GM21786 (cell line): ENCODE results near the gene NACAD.

Source experiments
- ATAC-seq: cut with Tn5 transposase; IDR thresholded peaks from one replicate; pipeline ENCODE4 v1.9.1; 2021; ENCODE audit not compliant: unreplicated experiment

The NACAD gene

GRCh38 chr7:45088821-45089340 lies at the start of gene NACAD:
Gene NACAD, minus strand, starts transcription at chr7:45088969. Its CDS starts 75 bp downstream, at chr7:45088894.
- no peak for ATAC-seq

GRCh38 chr7:45136106-45137060 lies 47.6 kb upstream of the NACAD start:
- peak; percentile 45 for ATAC-seq

GRCh38 chr7:45133877-45134276 lies 45.1 kb upstream of the NACAD start:
- ATAC-seq: no peak

GRCh38 chr7:45133352-45133751 lies 44.6 kb upstream of the NACAD start:
- no peak for ATAC-seq

GRCh38 chr7:45132708-45133320 lies 44.0 kb upstream of the NACAD start:
- ATAC-seq: no peak

GRCh38 chr7:45131891-45132290 lies 43.1 kb upstream of the NACAD start:
- no peak for ATAC-seq

GRCh38 chr7:45130910-45131309 lies 42.1 kb upstream of the NACAD start:
- no peak for ATAC-seq

GRCh38 chr7:45129906-45130305 lies 41.1 kb upstream of the NACAD start:
- no peak for ATAC-seq

- ATAC-seq: no peak
These were observed 40.5 kb upstream of the NACAD start for GRCh38 chr7:45129181-45129800.

- ATAC-seq: no peak
These were observed 38.2 kb upstream of the NACAD start for GRCh38 chr7:45126920-45127319.

- no peak for ATAC-seq
These were observed 37.4 kb upstream of the NACAD start for GRCh38 chr7:45126201-45126600.

- ATAC-seq: no peak
These were observed 36.6 kb upstream of the NACAD start for GRCh38 chr7:45125193-45125904.

GRCh38 chr7:45123913-45124710 lies 35.3 kb upstream of the NACAD start:
- ATAC-seq: no peak

GRCh38 chr7:45122975-45123860 lies 34.4 kb upstream of the NACAD start:
- ATAC-seq: no peak

- ATAC-seq: no peak
These were observed 30.8 kb upstream of the NACAD start for GRCh38 chr7:45119550-45119949.

- peak; percentile 70 for ATAC-seq
These were observed 30.1 kb upstream of the NACAD start for GRCh38 chr7:45118889-45119331.

- ATAC-seq: no peak
These were observed 29.5 kb upstream of the NACAD start for GRCh38 chr7:45118292-45118691.

GRCh38 chr7:45117582-45117981 lies 28.8 kb upstream of the NACAD start:
- no peak for ATAC-seq

GRCh38 chr7:45116048-45116447 lies 27.3 kb upstream of the NACAD start:
- ATAC-seq: no peak
